Measurements from ENCODE around the gene ERFL. TPM values are rescaled to one million over a fixed set of nuclear protein-coding genes. Genes with fewer than 3 reads are reported as not detected.

The ERFL gene
- total RNA-seq, 2 experiments from 2014 or later: 1.6 to 6.8 TPM

DNA sequence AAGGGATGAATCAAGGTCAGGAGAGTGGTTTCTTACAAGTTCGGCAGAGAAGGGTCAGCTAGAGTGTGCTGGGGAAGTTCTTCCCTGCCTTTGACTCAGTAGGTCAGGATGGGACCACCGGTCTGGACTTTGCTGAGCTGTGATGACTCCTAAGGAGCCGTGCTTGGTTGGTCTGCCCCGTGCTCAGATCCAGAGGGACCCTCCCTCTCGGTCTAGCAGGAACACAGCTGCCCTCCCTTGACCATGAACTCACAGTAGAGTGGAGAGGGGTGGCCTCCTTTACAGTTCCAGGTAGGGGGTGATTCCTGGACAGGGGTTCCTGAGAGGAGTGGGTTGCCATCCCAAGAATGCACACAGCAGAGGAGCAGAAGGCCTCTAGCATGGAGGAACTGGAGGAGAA is 63.9 kb downstream of the ERFL start:
- Histone ChIP-seq H4K20me1 (ENCODE audit: insufficient read depth, low read length) (peaks cover 52% of the 10 kb centered on the region), H3K4me1 (ENCODE audit: insufficient read depth, low read length, poor library complexity, severe bottlenecking) (peaks cover 82% of the 10 kb centered on the region), H3K9me2 (ENCODE audit: insufficient read depth, low read length) (no peaks in the 10 kb centered on the region), H3K79me2 (ENCODE audit: insufficient read depth, low read depth, low read length) (peaks cover 84% of the 10 kb centered on the region), H3K27ac (ENCODE audit: low read depth, low read length, poor library complexity, severe bottlenecking) (peak overlapping the region; percentile 36), H3K4me3 (ENCODE audit: low read depth, low read length, poor library complexity, severe bottlenecking) (peak overlapping the region; percentile 45), H3K4me2 (ENCODE audit: low read length) (peak overlapping the region; percentile 98), H3K36me3 (ENCODE audit: insufficient read depth, low read length) (peaks cover 88% of the 10 kb centered on the region), H3K9me3 (ENCODE audit: low read length) (no peaks in the 10 kb centered on the region), H2AFZ (ENCODE audit: low read length) (no peak overlapping the region)
- intact Hi-C loops (cut with micrococcal nuclease; ENCODE audit: unreplicated experiment): loop anchor here (10.0 kb wide), 1 partner anchor 420 kb away; no protein-coding TSS in a partner anchor
- TF ChIP-seq, protein P1, sequence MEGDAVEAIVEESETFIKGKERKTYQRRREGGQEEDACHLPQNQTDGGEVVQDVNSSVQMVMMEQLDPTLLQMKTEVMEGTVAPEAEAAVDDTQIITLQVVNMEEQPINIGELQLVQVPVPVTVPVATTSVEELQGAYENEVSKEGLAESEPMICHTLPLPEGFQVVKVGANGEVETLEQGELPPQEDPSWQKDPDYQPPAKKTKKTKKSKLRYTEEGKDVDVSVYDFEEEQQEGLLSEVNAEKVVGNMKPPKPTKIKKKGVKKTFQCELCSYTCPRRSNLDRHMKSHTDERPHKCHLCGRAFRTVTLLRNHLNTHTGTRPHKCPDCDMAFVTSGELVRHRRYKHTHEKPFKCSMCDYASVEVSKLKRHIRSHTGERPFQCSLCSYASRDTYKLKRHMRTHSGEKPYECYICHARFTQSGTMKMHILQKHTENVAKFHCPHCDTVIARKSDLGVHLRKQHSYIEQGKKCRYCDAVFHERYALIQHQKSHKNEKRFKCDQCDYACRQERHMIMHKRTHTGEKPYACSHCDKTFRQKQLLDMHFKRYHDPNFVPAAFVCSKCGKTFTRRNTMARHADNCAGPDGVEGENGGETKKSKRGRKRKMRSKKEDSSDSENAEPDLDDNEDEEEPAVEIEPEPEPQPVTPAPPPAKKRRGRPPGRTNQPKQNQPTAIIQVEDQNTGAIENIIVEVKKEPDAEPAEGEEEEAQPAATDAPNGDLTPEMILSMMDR (conservative IDR thresholded peaks at IDR 0.05; ENCODE audit: low read length): no peak
- no peak for TF ChIP-seq EZH2phosphoT487 (IDR thresholded peaks at IDR 0.05; ENCODE audit: borderline replicate concordance, low read depth, low read length)
- no TSS peak for BruUV-seq (replicated peaks)
- ChIA-PET CTCF (ENCODE audit: unreplicated experiment) (no interaction called here), POLR2A (no interaction called here)
- DNase-seq (ENCODE audit: low spot score): no peak

DNA sequence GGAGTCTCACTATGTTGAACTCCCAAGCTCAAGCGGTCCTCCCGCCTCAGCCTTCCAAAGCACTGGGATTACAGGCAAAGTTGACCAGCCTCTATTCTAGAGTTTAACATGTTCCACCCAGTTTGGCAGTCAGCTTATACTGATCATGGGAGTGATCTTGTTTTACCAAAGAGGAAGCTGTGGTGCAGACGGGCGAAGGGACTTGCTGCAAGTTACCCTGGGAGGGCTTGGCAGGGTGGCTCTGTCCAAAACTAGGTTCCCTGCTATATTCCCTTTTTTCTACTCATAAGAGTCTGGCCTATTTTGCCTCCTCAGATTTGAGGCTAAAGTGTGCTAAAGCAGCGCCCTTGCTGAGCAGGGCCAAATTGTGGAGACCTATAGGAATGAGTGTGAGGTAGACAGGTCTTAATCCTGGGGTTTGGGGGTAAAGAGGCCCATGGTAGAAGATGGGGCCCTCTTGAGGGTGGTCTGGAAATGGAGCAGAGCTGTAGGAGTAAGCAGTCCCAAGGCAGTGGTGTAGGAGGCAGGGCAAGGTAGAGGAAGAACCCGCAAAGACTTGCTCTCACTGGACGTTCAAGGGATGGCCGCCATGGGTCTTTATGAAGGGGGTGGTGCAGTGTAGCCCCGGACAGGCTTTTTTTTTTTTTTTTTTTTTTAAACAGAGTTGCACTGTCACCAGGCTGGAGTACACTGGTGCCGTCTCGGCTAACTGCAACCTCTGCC is 64.9 kb downstream of the ERFL start:
- no peaks in the 10 kb centered on the region for H3K9me2 ChIP-seq (ENCODE audit: insufficient read depth, low read length)
- peak overlapping the region; percentile 85 for H3K27ac ChIP-seq (ENCODE audit: low read depth, low read length, poor library complexity, severe bottlenecking)
- H3K9me3 ChIP-seq (ENCODE audit: low read length): no peaks in the 10 kb centered on the region
- no peak for TF ChIP-seq EZH2phosphoT487 (IDR thresholded peaks at IDR 0.05; ENCODE audit: borderline replicate concordance, low read depth, low read length)
- TF ChIP-seq, protein P1 (conservative IDR thresholded peaks at IDR 0.05; ENCODE audit: low read length): no peak
- H4K20me1 ChIP-seq (ENCODE audit: insufficient read depth, low read length): peaks cover 52% of the 10 kb centered on the region
- no peak overlapping the region for H2AFZ ChIP-seq (ENCODE audit: low read length)
- H3K4me1 ChIP-seq (ENCODE audit: insufficient read depth, low read length, poor library complexity, severe bottlenecking): peaks cover 80% of the 10 kb centered on the region
- intact Hi-C loops (cut with micrococcal nuclease; ENCODE audit: unreplicated experiment): loop anchor here (10.0 kb wide), 1 partner anchor 421 kb away; no protein-coding TSS in a partner anchor
- no TSS peak for BruUV-seq (replicated peaks)
- H3K4me2 ChIP-seq (ENCODE audit: low read length): peak overlapping the region; percentile 98
- CTCF ChIA-PET (ENCODE audit: unreplicated experiment): interaction anchor here (1.0 kb wide), 1 partner anchor 156 kb away, joined by 3 read pairs; no protein-coding TSS in a partner anchor
- H3K4me3 ChIP-seq (ENCODE audit: low read depth, low read length, poor library complexity, severe bottlenecking): peak overlapping the region; percentile 96
- POLR2A ChIA-PET: interaction anchor here (0.6 to 0.7 kb wide), 2 partner anchors 9 to 11 kb away, joined by 3 to 4 read pairs; no protein-coding TSS in a partner anchor
- peaks cover 81% of the 10 kb centered on the region for H3K79me2 ChIP-seq (ENCODE audit: insufficient read depth, low read depth, low read length)
- DNase-seq (ENCODE audit: low spot score): no peak
- peaks cover 78% of the 10 kb centered on the region for H3K36me3 ChIP-seq (ENCODE audit: insufficient read depth, low read length)

Data from OCI-LY7 (cell line).